HG03342 (cell line): ENCODE results near the gene NUFIP2.
"Not testable (repeated sequence)": the region's sequence is repeated elsewhere in the genome, so short reads cannot be mapped to it uniquely, and the experiment has no call there.

Experiments used
- ATAC-seq: cut with Tn5 transposase; IDR thresholded peaks from one replicate; pipeline ENCODE4 v1.9.1; 2021; ENCODE audit warnings: mild to moderate bottlenecking, moderate library complexity; ENCODE audit not compliant: unreplicated experiment

Gene NUFIP2

GRCh38 chr17:29293890-29294579, at the start of gene NUFIP2:
NUFIP2 (minus strand) TSS chr17:29294148; CDS start chr17:29294059, 89 bp downstream.
- ATAC-seq: peak; percentile 83

- ATAC-seq: no peak
These were observed 48.3 kb upstream of the NUFIP2 start for GRCh38 chr17:29342158-29342765.

- no peak for ATAC-seq
These were observed 47.8 kb upstream of the NUFIP2 start for GRCh38 chr17:29341726-29342125.

- not testable (repeated sequence) for ATAC-seq
These were observed 45.1 kb upstream of the NUFIP2 start for GRCh38 chr17:29339016-29339415.

GRCh38 chr17:29331708-29332085, 37.7 kb upstream of the NUFIP2 start:
- ATAC-seq: no peak

GRCh38 chr17:29331075-29331707, 37.2 kb upstream of the NUFIP2 start:
- no peak for ATAC-seq

GRCh38 chr17:29327412-29327811, 33.5 kb upstream of the NUFIP2 start:
- ATAC-seq: no peak

GRCh38 chr17:29326023-29326813, 32.3 kb upstream of the NUFIP2 start:
- no peak for ATAC-seq

- no peak for ATAC-seq
These were observed 28.4 kb upstream of the NUFIP2 start for GRCh38 chr17:29322363-29322762.

GRCh38 chr17:29303386-29303785, 9.4 kb upstream of the NUFIP2 start:
- no peak for ATAC-seq

GRCh38 chr17:29299031-29299430, 5.1 kb upstream of the NUFIP2 start:
- no peak for ATAC-seq

- no peak for ATAC-seq
These were observed 1.5 kb upstream of the NUFIP2 start for GRCh38 chr17:29295420-29295819.

- no peak for ATAC-seq
These were observed 592 bp upstream of the NUFIP2 start for GRCh38 chr17:29294580-29294900.

- no peak for ATAC-seq
These were observed 707 bp downstream of the NUFIP2 start for GRCh38 chr17:29292992-29293889.

GRCh38 chr17:29292071-29292991, 1.6 kb downstream of the NUFIP2 start:
- ATAC-seq: no peak

GRCh38 chr17:29291163-29291752, 2.7 kb downstream of the NUFIP2 start:
- no peak for ATAC-seq

GRCh38 chr17:29289852-29290251, 4.1 kb downstream of the NUFIP2 start:
- no peak for ATAC-seq

GRCh38 chr17:29283961-29284360, 10.0 kb downstream of the NUFIP2 start:
- no peak for ATAC-seq

GRCh38 chr17:29283496-29283895, 10.5 kb downstream of the NUFIP2 start:
- ATAC-seq: no peak
